Smooth muscle cell (in vitro differentiated cells): ENCODE results near the gene CACNA2D1. TPM values are rescaled to one million over a fixed set of nuclear protein-coding genes. Genes with fewer than 3 reads are reported as not detected.

Source experiments
- DNase-seq: peaks from one replicate; lab custom pipeline; 2025; ENCODE audit not compliant: unreplicated experiment; lab: John Stamatoyannopoulos, UW
- H2AFZ ChIP-seq: fragments of 200-600 bp; sonication (generic); 2 replicates; pipeline ENCODE4 v1.6.0; 2016; ENCODE audit warnings: antibody characterized with exemption, low read depth, mild to moderate bottlenecking
- H3F3A ChIP-seq: fragments of 200-600 bp; sonication (generic); 2 replicates; pipeline ENCODE4 v1.6.0; 2017; ENCODE audit warnings: antibody characterized with exemption, low read depth
- H3K27ac ChIP-seq: fragments of 200-600 bp; sonication (generic); 2 replicates; pipeline ENCODE4 v1.5.1; 2016; ENCODE audit warnings: low read depth, mild to moderate bottlenecking
- H3K27me3 ChIP-seq: fragments of 200-600 bp; sonication (generic); 2 replicates; pipeline ENCODE4 v1.6.1; 2016; ENCODE audit warnings: low read depth, mild to moderate bottlenecking
- H3K36me3 ChIP-seq: fragments of 200-600 bp; sonication (generic); 2 replicates; pipeline ENCODE4 v1.5.1; 2016; ENCODE audit warnings: low read depth
- H3K4me1 ChIP-seq: fragments of 200-600 bp; sonication (generic); 2 replicates; pipeline ENCODE4 v1.5.1; 2016; ENCODE audit warnings: low read depth
- H3K4me2 ChIP-seq: fragments of 200-600 bp; sonication (generic); 2 replicates; pipeline ENCODE4 v1.6.0; 2016; ENCODE audit warnings: mild to moderate bottlenecking
- H3K4me3 ChIP-seq: fragments of 200-600 bp; sonication (generic); 2 replicates; pipeline ENCODE4 v1.5.1; 2016; ENCODE audit warnings: mild to moderate bottlenecking
- H3K79me2 ChIP-seq: fragments of 200-600 bp; sonication (generic); 2 replicates; pipeline ENCODE4 v1.6.0; 2016; ENCODE audit warnings: low read depth, mild to moderate bottlenecking
- H3K9ac ChIP-seq: fragments of 200-600 bp; sonication (generic); 2 replicates; pipeline ENCODE4 v1.6.0; 2016; ENCODE audit warnings: low read depth
- H3K9me3 ChIP-seq: fragments of 200-600 bp; sonication (generic); replicated peaks from 2 replicates; pipeline ENCODE4 v1.5.1; 2016; ENCODE audit warnings: low read depth
- H4K20me1 ChIP-seq: fragments of 200-600 bp; sonication (generic); 2 replicates; pipeline ENCODE4 v1.6.0; 2016; ENCODE audit warnings: low read depth
- WGBS: methylation state at CpG from one replicate; pipeline ENCODE4 v1.1.7; 2016; ENCODE audit warnings: low lambda C conversion rate; 5-methylcytosine and 5-hydroxymethylcytosine counted together
- polyA plus RNA-seq: library from polyadenylated mRNA; unstranded; fragments of >200 nt; fragmentation: Nextera tagmentation; extraction: Ambion mirVana; gene quantifications from 2 replicates; pipeline ENCODE4 v1.2.1, GENCODE V29; 2016
- total RNA-seq: library from RNA; depleted of rRNA; stranded (reverse); fragments of >200 nt; gene quantifications from 2 replicates; pipeline ENCODE4 v1.2.3, GENCODE V29; 2014
- TF ChIP-seq, protein P1 (sequence below): fragments of 200-600 bp; sonication (generic); IDR thresholded peaks from 2 replicates; pipeline ENCODE4 v1.5.1; 2017; ENCODE audit warnings: borderline replicate concordance, mild to moderate bottlenecking, antibody characterized with exemption; ENCODE audit not compliant: insufficient read depth, poor library complexity, severe bottlenecking

Gene CACNA2D1
- total and polyA plus RNA-seq, 2 experiments from 2014 or later: 4.1 to 39.3 TPM

DNA sequence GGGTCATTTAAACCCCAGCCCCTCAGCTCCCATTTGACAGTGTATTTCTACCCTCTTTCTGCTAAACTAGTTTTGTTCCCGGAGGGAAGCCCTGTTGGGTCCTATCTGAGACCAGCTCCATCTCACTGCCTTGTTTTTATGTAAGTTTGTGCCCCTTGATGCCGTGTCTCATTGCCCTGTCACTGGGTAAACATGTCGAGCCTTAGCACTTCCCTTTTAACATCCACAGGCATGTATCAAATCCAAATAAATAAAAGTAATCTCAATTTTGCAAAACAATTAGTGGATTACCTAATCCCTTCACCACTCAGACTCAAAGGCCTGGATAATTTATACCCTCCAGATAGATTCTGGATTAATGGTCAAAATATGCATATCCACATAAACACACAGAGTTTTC is 115.7 kb downstream of the CACNA2D1 start:
- H3K27me3 ChIP-seq: no peaks in the 10 kb centered on the region
- no peak overlapping the region for H3K4me3 ChIP-seq
- no peaks in the 10 kb centered on the region for H3K36me3 ChIP-seq
- no peaks in the 10 kb centered on the region for H4K20me1 ChIP-seq
- H3K79me2 ChIP-seq: no peaks in the 10 kb centered on the region
- no peak overlapping the region for H2AFZ ChIP-seq
- H3K4me1 ChIP-seq: no peaks in the 10 kb centered on the region
- H3K4me2 ChIP-seq: no peak overlapping the region
- H3K9ac ChIP-seq: no peak overlapping the region
- H3K9me3 ChIP-seq: no peaks in the 10 kb centered on the region
- TF ChIP-seq, protein P1, sequence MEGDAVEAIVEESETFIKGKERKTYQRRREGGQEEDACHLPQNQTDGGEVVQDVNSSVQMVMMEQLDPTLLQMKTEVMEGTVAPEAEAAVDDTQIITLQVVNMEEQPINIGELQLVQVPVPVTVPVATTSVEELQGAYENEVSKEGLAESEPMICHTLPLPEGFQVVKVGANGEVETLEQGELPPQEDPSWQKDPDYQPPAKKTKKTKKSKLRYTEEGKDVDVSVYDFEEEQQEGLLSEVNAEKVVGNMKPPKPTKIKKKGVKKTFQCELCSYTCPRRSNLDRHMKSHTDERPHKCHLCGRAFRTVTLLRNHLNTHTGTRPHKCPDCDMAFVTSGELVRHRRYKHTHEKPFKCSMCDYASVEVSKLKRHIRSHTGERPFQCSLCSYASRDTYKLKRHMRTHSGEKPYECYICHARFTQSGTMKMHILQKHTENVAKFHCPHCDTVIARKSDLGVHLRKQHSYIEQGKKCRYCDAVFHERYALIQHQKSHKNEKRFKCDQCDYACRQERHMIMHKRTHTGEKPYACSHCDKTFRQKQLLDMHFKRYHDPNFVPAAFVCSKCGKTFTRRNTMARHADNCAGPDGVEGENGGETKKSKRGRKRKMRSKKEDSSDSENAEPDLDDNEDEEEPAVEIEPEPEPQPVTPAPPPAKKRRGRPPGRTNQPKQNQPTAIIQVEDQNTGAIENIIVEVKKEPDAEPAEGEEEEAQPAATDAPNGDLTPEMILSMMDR: no peak
- H3F3A ChIP-seq: no peaks in the 10 kb centered on the region
- H3K27ac ChIP-seq: no peak overlapping the region
- no peak for DNase-seq
- 86% methylated on average over 3 of the region's 3 CpGs for WGBS

DNA sequence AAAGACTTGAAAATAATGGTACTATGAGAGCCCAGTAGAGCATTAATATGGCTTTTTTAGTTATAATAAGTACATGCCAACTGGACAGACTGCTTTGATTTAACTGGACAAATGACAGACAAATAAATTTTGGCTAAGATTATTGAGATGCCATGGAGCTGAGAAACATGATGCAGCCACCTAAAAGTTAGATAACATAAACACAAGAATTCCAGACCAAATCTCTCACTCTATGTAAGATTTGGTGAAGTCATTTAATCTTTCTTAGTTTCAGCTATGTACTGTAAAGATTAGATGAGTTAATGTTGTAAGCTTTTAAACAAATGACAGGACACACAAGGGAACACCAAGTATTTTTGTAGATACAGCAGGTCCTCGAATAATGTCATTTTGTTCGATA is 118.2 kb downstream of the CACNA2D1 start:
- H3F3A ChIP-seq: no peaks in the 10 kb centered on the region
- no peak overlapping the region for H3K27ac ChIP-seq
- WGBS: 86% methylated on average over 2 of the region's 2 CpGs
- no peaks in the 10 kb centered on the region for H3K79me2 ChIP-seq
- no peak for DNase-seq
- no peaks in the 10 kb centered on the region for H3K36me3 ChIP-seq
- H3K9ac ChIP-seq: no peak overlapping the region
- H3K9me3 ChIP-seq: no peaks in the 10 kb centered on the region
- H2AFZ ChIP-seq: no peak overlapping the region
- TF ChIP-seq, protein P1: no peak
- H3K27me3 ChIP-seq: no peaks in the 10 kb centered on the region
- H3K4me2 ChIP-seq: no peak overlapping the region
- H3K4me3 ChIP-seq: no peak overlapping the region
- H4K20me1 ChIP-seq: no peaks in the 10 kb centered on the region
- no peaks in the 10 kb centered on the region for H3K4me1 ChIP-seq

DNA sequence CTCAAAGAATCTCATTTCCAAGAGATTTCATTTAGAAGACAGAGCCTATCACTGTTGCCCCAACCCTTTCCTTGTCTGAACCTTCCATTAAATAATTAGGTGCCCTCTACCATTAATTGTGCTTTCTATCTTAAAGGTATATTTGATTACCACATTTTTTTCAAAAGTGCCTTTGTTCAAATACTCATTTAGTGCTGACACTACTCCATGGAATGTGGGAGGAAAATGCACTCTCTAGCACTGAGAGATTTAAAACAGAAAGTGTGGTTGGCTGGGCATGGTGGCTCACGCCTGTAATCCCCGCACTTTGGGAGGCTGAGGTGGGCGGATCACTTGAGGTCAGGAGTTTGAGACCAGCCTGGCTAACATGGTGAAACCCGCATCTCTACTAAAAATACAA is 119.8 kb downstream of the CACNA2D1 start:
- Histone ChIP-seq H3K4me1 (peaks cover 7% of the 10 kb centered on the region), H3K9ac (no peak overlapping the region), H2AFZ (no peak overlapping the region), H3K36me3 (no peaks in the 10 kb centered on the region), H3K27ac (no peak overlapping the region), H4K20me1 (no peaks in the 10 kb centered on the region), H3K79me2 (no peaks in the 10 kb centered on the region), H3K9me3 (no peaks in the 10 kb centered on the region), H3K4me2 (no peak overlapping the region), H3F3A (no peaks in the 10 kb centered on the region), H3K27me3 (no peaks in the 10 kb centered on the region), H3K4me3 (no peak overlapping the region)
- TF ChIP-seq, protein P1: no peak
- no peak for DNase-seq
- 82% methylated on average over 4 of the region's 4 CpGs for WGBS

DNA sequence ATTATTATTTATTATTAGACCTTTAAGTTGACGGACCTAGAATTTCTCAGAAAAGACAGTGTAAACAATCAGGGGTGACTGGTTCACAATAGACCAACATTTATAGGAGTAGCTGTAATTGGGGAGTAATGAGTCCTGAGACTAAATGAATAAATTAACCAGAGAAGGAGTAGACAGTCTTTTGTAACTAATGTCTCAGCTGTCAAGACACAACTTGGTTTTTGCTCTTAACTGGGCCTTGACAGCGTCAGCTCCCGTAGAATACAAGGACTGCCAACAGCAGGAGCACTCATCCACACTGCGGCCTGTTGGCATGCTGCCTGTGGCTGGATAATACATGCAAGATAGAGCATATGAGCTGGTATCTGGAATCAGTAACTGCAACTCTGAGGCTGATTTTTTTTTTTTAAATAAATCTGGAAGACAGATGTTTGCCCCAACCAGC is 123.9 kb downstream of the CACNA2D1 start:
- DNase-seq: peak; percentile 12
- H3K4me3 ChIP-seq: no peak overlapping the region
- peak overlapping the region; percentile 36 for H3K27ac ChIP-seq
- H3K4me2 ChIP-seq: peak overlapping the region; percentile 49
- H3K79me2 ChIP-seq: no peaks in the 10 kb centered on the region
- H3K4me1 ChIP-seq: peaks cover 7% of the 10 kb centered on the region
- no peaks in the 10 kb centered on the region for H4K20me1 ChIP-seq
- peak overlapping the region; percentile 40 for H2AFZ ChIP-seq
- no peaks in the 10 kb centered on the region for H3K36me3 ChIP-seq
- TF ChIP-seq, protein P1: no peak
- H3K9me3 ChIP-seq: no peaks in the 10 kb centered on the region
- H3K27me3 ChIP-seq: no peaks in the 10 kb centered on the region
- WGBS: 19% methylated on average over 4 of the region's 4 CpGs
- H3F3A ChIP-seq: no peaks in the 10 kb centered on the region
- no peak overlapping the region for H3K9ac ChIP-seq
